Activated T-helper 1 cell treated with anti-CD3 and anti-CD28 coated beads, Interleukin-12 subunit alpha, Interleukin-12 subunit beta, Interleukin-2, Interleukin-4 antibody, amounts not matched to agents 30 ng/mL and 10 ng/mL and 1 ng/mL, durations not matched to agents 14 hours and 24 hours and 36 hours (primary cell): ENCODE results near the gene HEATR5A. TPM values are rescaled to one million over a fixed set of nuclear protein-coding genes. Genes with fewer than 3 reads are reported as not detected.

Source experiments
- DNase-seq: peaks from one replicate; pipeline ENCODE4 v3.0.0; 2021; ENCODE audit warnings: low spot score
- H3K27ac Mint-ChIP-seq: one replicate; pipeline ENCODE4 v1.8.0; 2021; ENCODE audit warnings: mild to moderate bottlenecking, mixed read lengths
- H3K27me3 Mint-ChIP-seq: one replicate; pipeline ENCODE4 v1.8.0; 2022; ENCODE audit warnings: mild to moderate bottlenecking, moderate library complexity, mixed read lengths; ENCODE audit not compliant: insufficient read depth
- H3K36me3 Mint-ChIP-seq: one replicate; pipeline ENCODE4 v1.8.0; 2021; ENCODE audit warnings: low read depth, mixed read lengths
- H3K4me1 Mint-ChIP-seq: one replicate; pipeline ENCODE4 v1.8.0; 2021; ENCODE audit warnings: low read depth, mixed read lengths
- H3K4me3 Mint-ChIP-seq: one replicate; pipeline ENCODE4 v1.8.0; 2021; ENCODE audit warnings: mild to moderate bottlenecking, moderate library complexity, mixed read lengths
- H3K9me3 Mint-ChIP-seq: one replicate; pipeline ENCODE4 v1.8.0; 2021; ENCODE audit warnings: mixed read lengths
- intact Hi-C: fragments of 100-400 bp; cut with micrococcal nuclease; formaldehyde crosslinking; loops from one replicate; pipeline ENCODE4 v1.15.1; 2024
- total RNA-seq: library from RNA; stranded (reverse); gene quantifications from 2 replicates; pipeline ENCODE4 v1.2.3, GENCODE V29; 2022

The HEATR5A gene
- total RNA-seq, 1 donor from 2014 or later = 26.4 TPM

DNA sequence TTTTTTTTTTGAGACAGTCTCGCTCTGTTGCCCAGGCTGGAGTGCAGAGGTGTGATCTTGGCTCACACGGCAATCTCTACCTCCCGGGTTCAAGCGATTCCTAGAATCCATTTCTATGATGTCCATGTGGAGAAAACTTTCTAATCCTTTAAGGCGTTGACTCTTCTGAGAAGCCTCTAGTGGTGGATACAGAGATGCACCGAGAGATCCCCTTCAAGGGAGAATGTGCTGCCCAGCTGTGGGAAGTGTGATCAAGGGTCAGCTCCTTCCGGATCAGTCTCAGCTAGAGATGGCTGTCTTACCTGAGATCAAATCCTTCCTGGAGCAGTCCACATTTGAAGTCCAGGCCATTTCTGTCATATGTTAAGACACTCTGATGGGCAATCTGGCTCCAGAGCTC, 120.1 kb downstream of the HEATR5A start:
- Mint-ChIP-seq H3K9me3 (no peaks in the 10 kb centered on the region), H3K4me3 (no peak overlapping the region), H3K4me1 (no peaks in the 10 kb centered on the region), H3K36me3 (peaks cover 5% of the 10 kb centered on the region), H3K27me3 (no peaks in the 10 kb centered on the region), H3K27ac (no peak overlapping the region)
- intact Hi-C loops = no loop called here
- no peak for DNase-seq

DNA sequence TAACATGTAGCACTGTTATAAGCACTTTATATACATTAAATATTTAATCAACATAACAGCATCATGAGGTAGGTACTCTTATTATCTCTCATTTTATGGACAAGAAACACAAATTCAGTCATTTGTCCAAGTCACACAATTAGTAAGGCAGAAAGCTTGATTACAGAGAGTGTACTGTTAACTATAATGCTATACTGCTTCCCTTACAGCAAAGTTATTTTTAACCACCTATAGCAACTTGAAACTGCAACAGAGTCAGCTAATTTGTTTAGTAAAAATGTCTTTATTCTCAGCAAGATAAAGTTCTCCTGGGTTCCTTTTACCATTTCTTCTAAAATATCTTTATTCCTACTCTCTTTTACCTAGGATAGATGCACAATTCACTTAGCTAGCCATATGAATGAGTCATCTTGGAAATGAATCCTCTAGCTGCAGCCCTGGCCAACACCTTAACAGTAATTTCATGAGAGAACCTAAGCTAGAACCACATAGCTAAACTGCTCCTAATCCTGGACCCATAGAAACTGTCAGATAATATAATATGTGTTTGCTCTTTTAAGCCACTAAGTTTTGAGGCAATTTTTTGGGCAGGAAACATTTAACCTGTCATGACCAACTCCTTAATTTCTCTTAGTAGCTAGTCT, 122.5 kb downstream of the HEATR5A start:
- no peak overlapping the region for H3K4me3 Mint-ChIP-seq
- peaks cover 5% of the 10 kb centered on the region for H3K36me3 Mint-ChIP-seq
- no peak overlapping the region for H3K27ac Mint-ChIP-seq
- intact Hi-C loops = no loop called here
- no peaks in the 10 kb centered on the region for H3K4me1 Mint-ChIP-seq
- H3K27me3 Mint-ChIP-seq = no peaks in the 10 kb centered on the region
- H3K9me3 Mint-ChIP-seq = no peaks in the 10 kb centered on the region
- no peak for DNase-seq

DNA sequence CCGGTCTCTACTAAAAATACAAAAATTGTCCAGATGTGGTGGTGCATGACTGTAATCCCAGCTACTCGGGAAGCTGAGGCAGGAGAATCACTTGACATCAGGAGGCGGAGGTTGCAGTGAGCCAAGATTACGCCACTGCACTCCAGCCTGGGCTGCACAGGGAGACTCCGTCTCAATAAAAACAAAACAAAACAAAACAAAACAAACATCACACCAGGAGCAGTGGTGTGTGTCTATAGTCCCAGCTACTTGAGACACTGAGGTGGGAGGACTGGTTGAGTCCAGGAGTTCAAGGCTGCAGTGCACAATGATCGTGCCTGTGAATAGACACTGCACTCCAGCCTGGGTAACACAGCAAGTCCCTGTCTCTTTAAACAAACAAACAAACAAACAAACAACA, 123.2 kb downstream of the HEATR5A start:
- Mint-ChIP-seq H3K27ac (no peak overlapping the region), H3K4me3 (no peak overlapping the region), H3K4me1 (no peaks in the 10 kb centered on the region), H3K36me3 (peaks cover 5% of the 10 kb centered on the region), H3K27me3 (no peaks in the 10 kb centered on the region), H3K9me3 (no peaks in the 10 kb centered on the region)
- DNase-seq = no peak
- intact Hi-C loops = no loop called here

DNA sequence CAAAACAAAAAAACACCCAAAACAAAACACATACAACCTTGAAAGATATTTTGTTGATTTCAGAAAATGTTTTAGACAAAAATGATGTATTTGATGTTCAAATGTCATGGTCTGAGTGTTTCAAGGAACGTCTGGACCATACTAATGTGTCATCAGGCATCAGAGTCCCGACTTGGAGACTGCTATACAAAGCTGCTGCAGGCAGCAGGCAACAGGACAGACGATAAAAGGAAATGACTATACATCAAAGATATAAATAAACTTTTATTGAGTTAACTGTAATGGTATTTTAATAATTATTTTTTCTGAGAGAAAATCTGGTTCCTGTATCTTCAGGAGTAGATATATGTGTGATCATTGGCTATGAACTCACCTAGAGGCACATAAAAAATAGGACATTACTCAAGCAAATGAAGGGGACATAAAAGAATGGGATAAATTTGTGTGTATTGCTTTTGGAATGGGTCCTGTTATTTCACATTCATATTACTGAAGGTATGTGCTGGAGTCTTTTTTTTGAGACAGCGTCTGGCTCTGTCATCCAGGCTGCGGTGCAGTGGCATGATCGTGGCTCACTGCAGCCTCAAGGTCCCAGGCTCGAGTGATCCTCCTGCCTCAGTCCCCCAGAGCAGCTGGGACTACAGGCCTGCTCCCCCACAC, 125.5 kb downstream of the HEATR5A start:
- DNase-seq = no peak
- H3K27ac Mint-ChIP-seq = no peak overlapping the region
- no peaks in the 10 kb centered on the region for H3K9me3 Mint-ChIP-seq
- H3K27me3 Mint-ChIP-seq = no peaks in the 10 kb centered on the region
- H3K4me3 Mint-ChIP-seq = no peak overlapping the region
- intact Hi-C loops = no loop called here
- peaks cover 3% of the 10 kb centered on the region for H3K36me3 Mint-ChIP-seq
- no peaks in the 10 kb centered on the region for H3K4me1 Mint-ChIP-seq

DNA sequence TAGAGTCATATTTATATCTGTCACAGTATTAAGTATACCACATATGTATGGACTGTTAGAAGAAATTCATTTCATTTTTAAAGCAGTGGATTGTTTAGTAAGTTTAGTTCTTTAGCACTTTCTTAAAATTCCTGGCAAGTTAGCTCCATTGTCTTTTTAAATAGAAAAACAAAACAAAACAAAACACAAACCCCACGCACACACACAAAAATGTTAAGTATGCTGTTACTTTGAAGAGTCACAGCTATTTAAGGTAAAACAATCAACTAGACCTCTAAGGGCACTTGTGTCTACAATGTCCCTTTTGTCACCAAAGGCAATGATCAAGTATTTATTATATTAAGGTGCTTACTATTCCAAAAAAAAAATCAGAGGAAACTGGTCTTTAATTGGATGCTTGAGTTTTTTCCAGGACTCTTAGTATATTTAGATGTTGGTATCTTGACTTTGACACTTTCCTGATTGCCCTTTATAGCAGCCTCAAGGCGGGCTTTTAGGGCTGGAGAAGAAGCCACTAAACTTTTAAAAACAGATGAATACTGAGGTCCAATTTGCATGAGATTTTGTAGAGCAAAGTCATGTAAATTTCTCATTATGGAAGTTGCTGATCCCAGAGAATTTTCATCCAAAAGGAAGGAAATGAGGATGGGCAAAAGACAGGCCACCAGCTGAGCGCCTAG, 127.3 kb downstream of the HEATR5A start:
- Mint-ChIP-seq H3K9me3 (no peaks in the 10 kb centered on the region), H3K27ac (no peak overlapping the region), H3K36me3 (peaks cover 3% of the 10 kb centered on the region), H3K4me3 (no peak overlapping the region), H3K4me1 (no peaks in the 10 kb centered on the region), H3K27me3 (no peaks in the 10 kb centered on the region)
- no peak for DNase-seq
- intact Hi-C loops = no loop called here

DNA sequence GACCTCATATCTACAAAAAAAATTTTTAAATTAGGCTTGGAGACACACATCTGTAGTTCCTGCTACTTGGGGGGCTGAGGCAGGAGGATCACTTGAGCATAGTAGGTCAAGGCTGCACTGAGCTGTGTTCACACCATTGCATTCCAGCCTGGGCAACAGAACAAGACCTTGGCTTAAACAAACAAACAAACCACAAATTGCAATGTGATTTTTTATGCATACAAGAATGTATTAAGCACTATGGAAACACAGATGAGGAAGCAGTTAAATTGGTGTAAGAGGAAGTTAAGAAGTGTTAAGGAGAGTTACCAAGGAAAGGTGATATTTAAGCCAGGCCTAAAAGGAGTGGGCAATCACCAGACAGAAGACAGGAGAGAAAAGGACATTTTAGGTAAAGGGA, 129.1 kb downstream of the HEATR5A start:
- Mint-ChIP-seq H3K4me3 (no peak overlapping the region), H3K4me1 (no peaks in the 10 kb centered on the region), H3K27ac (no peak overlapping the region), H3K36me3 (peaks cover 3% of the 10 kb centered on the region), H3K9me3 (no peaks in the 10 kb centered on the region), H3K27me3 (no peaks in the 10 kb centered on the region)
- DNase-seq = no peak
- intact Hi-C loops = no loop called here

DNA sequence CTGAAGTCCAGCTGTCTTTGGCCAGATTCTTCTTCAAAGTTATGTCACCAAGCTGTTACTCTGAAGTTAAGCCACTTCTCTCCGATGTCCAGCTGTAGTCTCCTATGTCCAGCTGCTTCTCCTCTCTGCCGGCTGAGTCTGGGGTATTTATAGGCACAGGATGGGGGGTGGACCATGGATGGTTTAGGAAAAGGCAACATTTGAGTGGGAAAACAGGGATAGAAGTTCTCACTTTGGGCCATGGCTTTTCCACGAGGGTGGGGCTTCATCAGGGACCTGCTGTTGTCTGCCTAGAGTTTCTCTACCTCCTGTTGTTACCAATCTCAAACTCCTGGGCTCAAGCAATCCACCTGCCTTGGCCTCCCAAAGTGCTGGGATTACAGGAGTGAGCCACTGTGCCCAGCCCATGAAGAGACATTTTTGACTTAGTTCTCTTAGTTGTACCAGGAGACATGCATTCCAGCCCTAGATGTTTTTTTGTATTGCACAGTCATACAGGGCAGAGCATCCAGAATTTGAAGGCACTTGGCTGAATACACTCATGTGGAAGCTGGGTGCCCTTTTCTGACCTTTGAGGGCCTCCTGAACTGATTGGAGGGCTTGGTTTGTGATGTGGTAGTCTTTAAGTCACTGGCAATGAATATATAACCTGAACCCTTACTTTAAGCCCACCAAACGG, 132.9 kb downstream of the HEATR5A start:
- intact Hi-C loops = no loop called here
- Mint-ChIP-seq H3K4me1 (no peaks in the 10 kb centered on the region), H3K9me3 (no peaks in the 10 kb centered on the region), H3K4me3 (no peak overlapping the region), H3K27ac (peak overlapping the region; percentile 22), H3K27me3 (no peaks in the 10 kb centered on the region), H3K36me3 (peaks cover 3% of the 10 kb centered on the region)
- no peak for DNase-seq

DNA sequence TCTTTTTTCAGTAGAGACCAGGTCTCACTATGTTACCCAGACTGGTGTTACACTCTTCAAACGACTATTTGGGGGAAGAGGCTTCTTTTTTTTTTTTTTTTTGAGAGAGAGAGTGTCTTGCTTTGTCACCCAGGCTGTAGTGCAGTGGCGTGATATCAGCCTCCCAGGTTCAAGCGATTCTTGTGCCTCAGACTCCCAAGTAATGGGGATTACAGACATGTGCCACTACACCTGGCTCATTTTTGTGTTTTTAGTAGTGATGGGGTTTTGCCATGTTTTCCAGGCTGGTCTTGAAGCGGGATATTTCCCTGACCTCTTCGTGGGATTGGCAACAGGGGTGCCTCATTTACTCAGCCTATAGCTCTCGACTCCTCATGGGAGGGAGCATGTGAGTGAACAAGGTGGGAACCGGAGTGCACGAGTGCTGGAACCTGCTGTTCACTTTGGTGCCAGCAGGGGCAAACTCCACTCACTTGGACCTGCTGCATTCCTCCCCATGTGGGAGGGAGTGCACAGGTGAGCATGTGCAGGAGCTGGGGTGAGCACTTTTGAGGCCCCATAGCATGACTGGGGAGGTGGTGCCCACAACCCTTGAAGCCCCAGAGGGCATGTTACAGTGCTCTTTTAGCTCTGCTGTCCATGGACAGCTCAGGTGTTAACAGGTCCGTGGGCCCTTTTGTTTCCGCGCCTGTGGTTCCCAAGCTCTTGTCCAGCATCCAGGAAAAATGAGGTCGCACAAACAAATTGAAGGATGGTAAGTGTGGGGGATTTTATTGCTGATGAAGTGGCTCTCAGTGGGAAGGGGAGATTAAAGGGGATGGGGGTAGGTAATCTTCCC, 133.7 kb downstream of the HEATR5A start:
- H3K4me3 Mint-ChIP-seq = no peak overlapping the region
- DNase-seq = no peak
- H3K4me1 Mint-ChIP-seq = no peaks in the 10 kb centered on the region
- H3K27me3 Mint-ChIP-seq = no peaks in the 10 kb centered on the region
- intact Hi-C loops = no loop called here
- no peak overlapping the region for H3K27ac Mint-ChIP-seq
- peaks cover 3% of the 10 kb centered on the region for H3K36me3 Mint-ChIP-seq
- no peaks in the 10 kb centered on the region for H3K9me3 Mint-ChIP-seq

DNA sequence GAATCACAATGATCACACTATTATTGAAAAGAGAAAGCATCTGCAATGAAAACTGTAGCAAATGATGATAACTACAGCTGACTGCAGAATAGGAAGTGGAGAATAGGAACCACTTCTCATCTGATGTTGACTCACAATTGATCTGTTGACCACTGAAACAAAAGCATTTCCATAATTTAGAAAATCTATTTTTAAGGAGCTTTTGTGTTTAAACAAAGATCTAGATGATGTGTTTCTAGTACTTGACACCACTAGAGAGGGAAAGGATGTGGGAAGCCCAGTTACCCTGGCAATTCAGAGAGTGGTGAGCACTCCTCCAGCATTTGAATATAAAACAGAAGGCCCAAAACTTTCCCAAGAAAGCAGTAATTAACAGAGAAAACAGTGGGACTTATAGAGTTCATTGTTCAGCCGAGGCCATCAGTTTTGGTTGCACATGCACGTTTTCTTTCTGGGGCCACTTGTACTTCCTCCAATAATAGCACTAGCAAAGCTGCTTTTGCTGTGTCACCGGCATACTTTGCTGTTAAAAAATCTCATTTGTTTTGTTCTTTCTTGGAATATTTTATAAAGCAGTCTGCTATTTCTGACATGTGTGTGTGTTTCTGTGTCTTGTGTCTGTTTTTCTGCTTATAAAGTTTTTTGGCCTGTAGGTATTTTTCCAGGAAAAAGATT, 136.6 kb downstream of the HEATR5A start:
- Mint-ChIP-seq H3K36me3 (no peaks in the 10 kb centered on the region), H3K4me1 (no peaks in the 10 kb centered on the region)
- intact Hi-C loops = no loop called here

DNA sequence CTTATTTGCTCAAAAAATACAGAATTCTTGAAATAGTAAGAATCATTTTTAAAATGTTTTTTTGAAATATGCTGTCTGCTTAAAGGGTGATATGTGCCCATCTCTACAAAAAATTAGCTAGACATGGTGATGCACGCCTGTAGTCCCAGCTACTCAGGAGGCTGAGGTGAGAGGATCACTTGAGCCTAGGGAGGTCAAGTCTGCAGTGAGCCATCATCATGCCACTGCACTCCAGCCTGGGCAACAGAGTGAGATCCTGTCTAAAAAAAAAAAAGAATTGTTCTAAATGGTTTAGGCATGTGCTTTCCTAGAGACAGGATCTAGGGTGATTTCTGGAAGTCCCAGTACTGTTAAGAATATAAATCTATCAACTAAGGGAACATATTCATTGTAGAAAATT, 137.2 kb downstream of the HEATR5A start:
- Mint-ChIP-seq H3K4me3 (no peak overlapping the region), H3K9me3 (peaks cover 16% of the 10 kb centered on the region), H3K36me3 (no peaks in the 10 kb centered on the region), H3K27me3 (no peaks in the 10 kb centered on the region), H3K27ac (no peak overlapping the region), H3K4me1 (no peaks in the 10 kb centered on the region)
- DNase-seq = no peak
- intact Hi-C loops = no loop called here

More for the DNA sequence above, 136.6 kb downstream of the HEATR5A start:
- H3K9me3 Mint-ChIP-seq = peaks cover 16% of the 10 kb centered on the region
- no peak for DNase-seq
- H3K27ac Mint-ChIP-seq = no peak overlapping the region
- no peak overlapping the region for H3K4me3 Mint-ChIP-seq
- no peaks in the 10 kb centered on the region for H3K27me3 Mint-ChIP-seq

DNA sequence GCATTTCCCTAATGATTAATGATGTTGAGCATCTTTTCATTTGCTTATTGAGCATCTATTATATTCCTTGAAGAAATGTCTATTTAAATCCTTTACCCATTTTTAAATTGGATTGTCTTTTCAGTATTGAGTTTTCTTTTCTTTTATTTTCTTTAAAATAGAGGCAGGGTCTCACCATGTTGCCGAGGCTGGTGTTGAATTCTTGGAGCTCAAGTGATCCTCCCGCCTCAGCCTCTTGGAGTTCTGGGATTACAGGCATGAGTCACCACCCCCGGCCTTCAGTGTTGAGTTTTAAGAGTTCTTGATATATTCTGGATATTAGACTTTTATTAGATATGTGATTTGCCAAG, 139.5 kb downstream of the HEATR5A start:
- intact Hi-C loops = no loop called here
- H3K27ac Mint-ChIP-seq = no peak overlapping the region
- H3K4me3 Mint-ChIP-seq = no peak overlapping the region
- no peaks in the 10 kb centered on the region for H3K27me3 Mint-ChIP-seq
- DNase-seq = no peak
- peaks cover 22% of the 10 kb centered on the region for H3K9me3 Mint-ChIP-seq
- H3K36me3 Mint-ChIP-seq = no peaks in the 10 kb centered on the region
- H3K4me1 Mint-ChIP-seq = no peaks in the 10 kb centered on the region

DNA sequence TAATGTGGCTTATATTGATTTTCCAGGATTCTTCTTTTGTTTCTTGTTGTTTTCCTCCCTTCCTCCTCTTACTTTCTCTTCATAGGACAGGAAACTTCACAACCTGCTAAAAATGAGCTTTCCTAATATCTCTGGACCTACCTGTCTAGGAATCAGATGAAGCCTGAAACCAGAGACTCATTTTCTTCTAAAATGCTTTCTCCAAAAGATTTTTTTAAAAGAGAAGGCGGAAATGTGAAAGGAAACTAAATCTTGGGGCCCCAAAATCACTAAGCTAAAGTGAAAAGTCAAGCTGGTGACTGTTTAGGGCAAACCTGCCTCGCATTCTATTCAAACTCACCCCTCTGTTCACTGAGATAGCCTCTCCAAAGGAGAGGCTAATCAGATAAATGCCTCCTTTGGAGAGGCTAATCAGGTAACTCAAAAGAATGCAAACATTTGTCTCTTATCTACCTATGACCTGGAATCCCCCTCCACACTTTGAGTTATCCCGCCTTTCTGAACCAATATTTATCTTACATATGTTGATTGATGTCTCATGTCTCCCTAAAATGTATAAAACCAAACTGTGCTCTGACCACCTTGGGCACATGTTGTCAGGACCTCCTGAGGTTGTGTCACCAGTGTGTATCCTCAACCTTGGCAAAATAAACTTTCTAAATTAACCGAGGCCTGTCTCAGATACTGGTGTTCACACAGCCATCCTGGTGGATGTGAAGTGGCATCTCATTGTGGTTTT, 140.0 kb downstream of the HEATR5A start:
- intact Hi-C loops = no loop called here
- Mint-ChIP-seq H3K4me3 (no peak overlapping the region), H3K4me1 (no peaks in the 10 kb centered on the region), H3K27ac (no peak overlapping the region), H3K27me3 (no peaks in the 10 kb centered on the region), H3K9me3 (peaks cover 22% of the 10 kb centered on the region), H3K36me3 (no peaks in the 10 kb centered on the region)
- DNase-seq = no peak
